ENCODE results near the gene BMF.

The BMF gene

GRCh38 chr15:40070166-40070557, 38.5 kb downstream of the BMF start:
- Histone ChIP-seq H3K27ac (ENCODE audit: low read depth, low read length) (no peak overlapping the region), H3K4me1 (ENCODE audit: control insufficient read depth, insufficient read depth, low read length, unreplicated experiment) (peaks cover 32% of the 10 kb centered on the region), H2AFZ (ENCODE audit: low read length, unreplicated experiment) (no peak overlapping the region), H3K36me3 (ENCODE audit: insufficient read depth, low read length) (no peaks in the 10 kb centered on the region), H3K27me3 (ENCODE audit: insufficient read depth, low read length) (no peaks in the 10 kb centered on the region), H3K4me3 (ENCODE audit: low read depth, low read length) (no peak overlapping the region), H3K79me2 (ENCODE audit: control insufficient read depth, insufficient read depth, low read length, unreplicated experiment) (no peaks in the 10 kb centered on the region)

- H3K36me3 ChIP-seq (ENCODE audit: insufficient read depth, low read length) = no peaks in the 10 kb centered on the region
- H2AFZ ChIP-seq (ENCODE audit: low read length, unreplicated experiment) = no peak overlapping the region
- no peaks in the 10 kb centered on the region for H3K79me2 ChIP-seq (ENCODE audit: control insufficient read depth, insufficient read depth, low read length, unreplicated experiment)
- 0 out of 2 replicates have a peak overlapping the region, but pooled peaks have one; percentile 5 for H3K4me3 ChIP-seq (ENCODE audit: low read depth, low read length)
- H3K27me3 ChIP-seq (ENCODE audit: insufficient read depth, low read length) = no peaks in the 10 kb centered on the region
- peak overlapping the region; percentile 15; the same call in 1 of the 2 replicates for H3K27ac ChIP-seq (ENCODE audit: low read depth, low read length)
- peaks cover 37% of the 10 kb centered on the region for H3K4me1 ChIP-seq (ENCODE audit: control insufficient read depth, insufficient read depth, low read length, unreplicated experiment)
These were observed 39.2 kb downstream of the BMF start for GRCh38 chr15:40069178-40070165.

- Histone ChIP-seq H3K4me1 (ENCODE audit: control insufficient read depth, insufficient read depth, low read length, unreplicated experiment) (peaks cover 51% of the 10 kb centered on the region), H3K27ac (ENCODE audit: low read depth, low read length) (no peak overlapping the region), H3K27me3 (ENCODE audit: insufficient read depth, low read length) (no peaks in the 10 kb centered on the region), H3K4me3 (ENCODE audit: low read depth, low read length) (no peak overlapping the region), H3K36me3 (ENCODE audit: insufficient read depth, low read length) (no peaks in the 10 kb centered on the region), H2AFZ (ENCODE audit: low read length, unreplicated experiment) (no peak overlapping the region), H3K79me2 (ENCODE audit: control insufficient read depth, insufficient read depth, low read length, unreplicated experiment) (no peaks in the 10 kb centered on the region)
These were observed 40.6 kb downstream of the BMF start for GRCh38 chr15:40067921-40068624.

- Histone ChIP-seq H3K27ac (ENCODE audit: low read depth, low read length) (no peak overlapping the region), H3K36me3 (ENCODE audit: insufficient read depth, low read length) (no peaks in the 10 kb centered on the region), H2AFZ (ENCODE audit: low read length, unreplicated experiment) (no peak overlapping the region), H3K4me1 (ENCODE audit: control insufficient read depth, insufficient read depth, low read length, unreplicated experiment) (peaks cover 52% of the 10 kb centered on the region), H3K4me3 (ENCODE audit: low read depth, low read length) (no peak overlapping the region), H3K79me2 (ENCODE audit: control insufficient read depth, insufficient read depth, low read length, unreplicated experiment) (no peaks in the 10 kb centered on the region), H3K27me3 (ENCODE audit: insufficient read depth, low read length) (no peaks in the 10 kb centered on the region)
These were observed 42.1 kb downstream of the BMF start for GRCh38 chr15:40066589-40066988.

- H2AFZ ChIP-seq (ENCODE audit: low read length, unreplicated experiment) = no peak overlapping the region
- 0 out of 2 replicates have a peak, but pooled peaks cover 7% of the 10 kb centered on the region for H3K36me3 ChIP-seq (ENCODE audit: insufficient read depth, low read length)
- no peaks in the 10 kb centered on the region for H3K27me3 ChIP-seq (ENCODE audit: insufficient read depth, low read length)
- H3K4me1 ChIP-seq (ENCODE audit: control insufficient read depth, insufficient read depth, low read length, unreplicated experiment) = peaks cover 50% of the 10 kb centered on the region
- no peak overlapping the region for H3K4me3 ChIP-seq (ENCODE audit: low read depth, low read length)
- H3K79me2 ChIP-seq (ENCODE audit: control insufficient read depth, insufficient read depth, low read length, unreplicated experiment) = no peaks in the 10 kb centered on the region
- peak overlapping the region; percentile 86 for H3K27ac ChIP-seq (ENCODE audit: low read depth, low read length)
These were observed 43.5 kb downstream of the BMF start for GRCh38 chr15:40065166-40065565.

- peak overlapping the region; percentile 9; the same call in 1 of the 2 replicates for H3K4me3 ChIP-seq (ENCODE audit: low read depth, low read length)
- H2AFZ ChIP-seq (ENCODE audit: low read length, unreplicated experiment) = peak overlapping the region; percentile 28
- peak overlapping the region; percentile 86 for H3K27ac ChIP-seq (ENCODE audit: low read depth, low read length)
These were observed 44.3 kb downstream of the BMF start for GRCh38 chr15:40064231-40064894.

GRCh38 chr15:40063563-40064011, 45.1 kb downstream of the BMF start:
- Histone ChIP-seq H3K4me1 (ENCODE audit: control insufficient read depth, insufficient read depth, low read length, unreplicated experiment) (peaks cover 41% of the 10 kb centered on the region), H3K79me2 (ENCODE audit: control insufficient read depth, insufficient read depth, low read length, unreplicated experiment) (no peaks in the 10 kb centered on the region), H3K27me3 (ENCODE audit: insufficient read depth, low read length) (no peaks in the 10 kb centered on the region), H2AFZ (ENCODE audit: low read length, unreplicated experiment) (no peak overlapping the region), H3K27ac (ENCODE audit: low read depth, low read length) (peak overlapping the region; percentile 86), H3K4me3 (ENCODE audit: low read depth, low read length) (peak overlapping the region; percentile 9; the same call in 1 of the 2 replicates), H3K36me3 (ENCODE audit: insufficient read depth, low read length) (0 out of 2 replicates have a peak, but pooled peaks cover 8% of the 10 kb centered on the region)

More at GRCh38 chr15:40064231-40064894, 44.3 kb downstream of the BMF start:
- H3K4me1 ChIP-seq (ENCODE audit: control insufficient read depth, insufficient read depth, low read length, unreplicated experiment) = peaks cover 43% of the 10 kb centered on the region
- 0 out of 2 replicates have a peak, but pooled peaks cover 8% of the 10 kb centered on the region for H3K36me3 ChIP-seq (ENCODE audit: insufficient read depth, low read length)
- no peaks in the 10 kb centered on the region for H3K79me2 ChIP-seq (ENCODE audit: control insufficient read depth, insufficient read depth, low read length, unreplicated experiment)
- H3K27me3 ChIP-seq (ENCODE audit: insufficient read depth, low read length) = no peaks in the 10 kb centered on the region

GRCh38 chr15:40062816-40063562, 45.7 kb downstream of the BMF start:
- Histone ChIP-seq H3K27ac (ENCODE audit: low read depth, low read length) (peak overlapping the region; percentile 86), H3K4me1 (ENCODE audit: control insufficient read depth, insufficient read depth, low read length, unreplicated experiment) (peaks cover 41% of the 10 kb centered on the region), H3K36me3 (ENCODE audit: insufficient read depth, low read length) (0 out of 2 replicates have a peak, but pooled peaks cover 8% of the 10 kb centered on the region), H3K79me2 (ENCODE audit: control insufficient read depth, insufficient read depth, low read length, unreplicated experiment) (no peaks in the 10 kb centered on the region), H2AFZ (ENCODE audit: low read length, unreplicated experiment) (no peak overlapping the region), H3K4me3 (ENCODE audit: low read depth, low read length) (no peak overlapping the region), H3K27me3 (ENCODE audit: insufficient read depth, low read length) (no peaks in the 10 kb centered on the region)

GRCh38 chr15:40061212-40061901, 47.3 kb downstream of the BMF start:
- Histone ChIP-seq H3K4me1 (ENCODE audit: control insufficient read depth, insufficient read depth, low read length, unreplicated experiment) (peaks cover 36% of the 10 kb centered on the region), H3K79me2 (ENCODE audit: control insufficient read depth, insufficient read depth, low read length, unreplicated experiment) (no peaks in the 10 kb centered on the region), H3K36me3 (ENCODE audit: insufficient read depth, low read length) (0 out of 2 replicates have a peak, but pooled peaks cover 8% of the 10 kb centered on the region), H3K27ac (ENCODE audit: low read depth, low read length) (no peak overlapping the region), H3K27me3 (ENCODE audit: insufficient read depth, low read length) (no peaks in the 10 kb centered on the region), H3K4me3 (ENCODE audit: low read depth, low read length) (no peak overlapping the region), H2AFZ (ENCODE audit: low read length, unreplicated experiment) (no peak overlapping the region)
